Karpas-422 (cell line): Measurements from ENCODE around the gene TMEM37. TPM values are rescaled to one million over a fixed set of nuclear protein-coding genes. Genes with fewer than 3 reads are reported as not detected.

Experiments
- DNase-seq: peaks from one replicate; pipeline ENCODE4 v3.0.0-alpha.2; 2015
- H2AFZ ChIP-seq: fragments of 200-600 bp; sonication (generic); 2 replicates; pipeline ENCODE4 v1.6.1; 2014; ENCODE audit warnings: antibody characterized with exemption, low read length, mixed read lengths
- H3K27ac ChIP-seq: fragments of 200-600 bp; sonication (generic); 2 replicates; pipeline ENCODE4 v1.5.1; 2014; ENCODE audit warnings: mild to moderate bottlenecking, low read length, moderate library complexity
- H3K27me3 ChIP-seq: fragments of 200-600 bp; sonication (generic); 2 replicates; pipeline ENCODE4 v1.6.1; 2014; ENCODE audit warnings: low read length, mixed read lengths
- H3K36me3 ChIP-seq: fragments of 200-600 bp; sonication (generic); 2 replicates; pipeline ENCODE4 v1.6.1; 2014; ENCODE audit warnings: low read length, mixed read lengths; ENCODE audit not compliant: insufficient read depth
- H3K4me1 ChIP-seq: fragments of 200-600 bp; sonication (generic); 2 replicates; pipeline ENCODE4 v1.6.1; 2014; ENCODE audit warnings: mild to moderate bottlenecking, low read length, mixed read lengths
- H3K4me2 ChIP-seq: fragments of 200-600 bp; sonication (generic); 2 replicates; pipeline ENCODE4 v1.6.1; 2014; ENCODE audit warnings: low read length, low read depth, mild to moderate bottlenecking; ENCODE audit not compliant: poor library complexity, severe bottlenecking
- H3K4me3 ChIP-seq: fragments of 200-600 bp; sonication (generic); 2 replicates; pipeline ENCODE4 v1.5.1; 2014; ENCODE audit warnings: mild to moderate bottlenecking, antibody characterized with exemption, low read length, mixed read lengths
- H3K79me2 ChIP-seq: fragments of 200-600 bp; sonication (generic); 2 replicates; pipeline ENCODE4 v1.6.1; 2014; ENCODE audit warnings: mild to moderate bottlenecking, low read length, mixed read lengths
- H3K9ac ChIP-seq: fragments of 200-600 bp; sonication (generic); 2 replicates; pipeline ENCODE4 v1.6.0; 2014; ENCODE audit warnings: low read length
- H3K9me2 ChIP-seq: fragments of 200-600 bp; sonication (generic), shearing (Covaris generic); replicated peaks from 2 replicates; pipeline ENCODE4 v1.6.0; 2014; ENCODE audit warnings: mild to moderate bottlenecking, low read length, moderate library complexity; ENCODE audit not compliant: insufficient read depth
- H3K9me3 ChIP-seq: fragments of 300-700, 200-600 bp; sonication (generic); 2 replicates; pipeline ENCODE4 v1.6.1; 2014; ENCODE audit warnings: low read length, mixed read lengths
- H4K20me1 ChIP-seq: fragments of 200-600 bp; sonication (generic); 2 replicates; pipeline ENCODE4 v1.6.1; 2014; ENCODE audit warnings: mild to moderate bottlenecking, antibody characterized with exemption, low read length, low read depth; ENCODE audit not compliant: insufficient read depth
- total RNA-seq: library from RNA; depleted of rRNA; stranded (reverse); fragments of >200 nt; shearing (Covaris generic); gene quantifications from 2 replicates; pipeline ENCODE4 v1.2.3, GENCODE V29; 2014; ENCODE audit warnings: low replicate concordance

The TMEM37 gene
- total RNA-seq, 1 experiment from 2014 or later, result not detected

DNA sequence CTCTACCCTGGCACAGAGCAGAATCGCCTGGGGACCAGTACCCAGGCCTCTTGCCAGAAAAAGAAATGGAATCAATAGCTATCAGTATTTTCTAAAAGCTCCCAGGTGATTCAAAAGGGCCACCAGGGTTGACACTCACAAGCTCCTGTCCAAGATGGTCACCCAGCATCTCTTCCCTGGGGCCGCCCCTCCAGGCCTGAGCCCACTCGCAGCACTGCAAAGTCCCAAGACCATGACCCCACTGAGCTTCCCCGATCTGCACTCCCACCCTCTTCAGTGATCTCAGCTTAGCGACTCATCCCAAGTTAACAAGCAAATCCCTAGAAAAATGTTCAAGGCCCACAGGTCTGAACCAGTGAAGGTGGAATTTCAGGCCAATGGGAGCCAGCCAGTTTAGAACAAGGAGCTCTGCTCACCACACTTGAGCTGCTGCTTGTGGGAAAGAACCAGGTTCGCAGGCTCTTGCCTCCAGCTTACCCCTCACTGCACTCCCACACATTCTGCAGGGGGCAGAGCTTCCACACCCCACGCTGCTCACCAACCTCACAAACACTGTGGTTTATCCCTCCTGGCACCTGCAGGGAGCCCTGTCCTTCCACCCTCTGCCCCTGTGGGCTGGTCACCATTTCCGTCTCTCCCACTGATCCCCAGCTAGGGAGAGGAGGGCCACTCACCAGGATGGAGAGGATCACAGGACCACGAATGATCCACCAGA is 19.8 kb downstream of the TMEM37 start:
- no peak for DNase-seq
- Histone ChIP-seq H3K27ac (no peak overlapping the region), H3K79me2 (no peaks in the 10 kb centered on the region), H3K36me3 (no peaks in the 10 kb centered on the region), H3K4me2 (no peak overlapping the region), H3K9me2 (no peaks in the 10 kb centered on the region), H3K4me1 (peaks cover 16% of the 10 kb centered on the region), H2AFZ (no peak overlapping the region), H4K20me1 (0 out of 2 replicates have a peak, but pooled peaks cover 12% of the 10 kb centered on the region), H3K9ac (no peak overlapping the region), H3K9me3 (no peaks in the 10 kb centered on the region), H3K4me3 (no peak overlapping the region), H3K27me3 (no peaks in the 10 kb centered on the region)

DNA sequence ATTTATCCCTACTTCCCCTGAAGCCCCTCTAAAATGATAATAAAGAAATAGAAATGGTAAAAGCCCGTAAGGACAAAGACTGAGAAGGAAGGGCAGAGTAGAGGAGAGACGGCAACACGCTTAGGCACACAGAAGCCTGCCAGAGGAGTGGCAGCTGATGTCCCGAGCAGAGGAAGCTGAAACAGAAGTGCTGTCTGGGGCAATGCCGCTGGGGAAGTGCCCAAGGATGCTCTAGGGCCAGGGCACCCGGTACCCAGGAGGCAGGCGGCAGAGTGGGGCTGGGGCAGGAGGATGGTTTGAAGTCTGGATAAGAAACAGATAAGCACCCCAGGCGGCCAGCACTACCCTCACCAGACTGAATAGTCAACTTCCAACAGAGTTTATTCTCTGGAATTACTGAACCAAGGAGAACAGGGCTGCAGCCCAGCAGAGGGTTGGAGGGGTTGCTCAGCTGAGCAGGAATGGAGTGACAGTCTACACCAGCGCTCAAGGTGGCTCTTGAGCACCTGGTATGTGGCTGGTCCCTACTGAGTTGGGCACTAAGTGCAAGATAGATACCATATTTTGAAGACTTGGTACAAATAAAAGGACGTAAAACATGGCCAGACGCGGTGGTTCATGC is 22.4 kb downstream of the TMEM37 start:
- Histone ChIP-seq H2AFZ (no peak overlapping the region), H3K9ac (no peak overlapping the region), H3K4me3 (no peak overlapping the region), H3K27ac (no peak overlapping the region), H4K20me1 (0 out of 2 replicates have a peak, but pooled peaks cover 12% of the 10 kb centered on the region), H3K9me2 (no peaks in the 10 kb centered on the region), H3K36me3 (no peaks in the 10 kb centered on the region), H3K27me3 (no peaks in the 10 kb centered on the region), H3K79me2 (no peaks in the 10 kb centered on the region), H3K4me1 (peaks cover 6% of the 10 kb centered on the region), H3K9me3 (no peaks in the 10 kb centered on the region), H3K4me2 (no peak overlapping the region)
- DNase-seq, result no peak

DNA sequence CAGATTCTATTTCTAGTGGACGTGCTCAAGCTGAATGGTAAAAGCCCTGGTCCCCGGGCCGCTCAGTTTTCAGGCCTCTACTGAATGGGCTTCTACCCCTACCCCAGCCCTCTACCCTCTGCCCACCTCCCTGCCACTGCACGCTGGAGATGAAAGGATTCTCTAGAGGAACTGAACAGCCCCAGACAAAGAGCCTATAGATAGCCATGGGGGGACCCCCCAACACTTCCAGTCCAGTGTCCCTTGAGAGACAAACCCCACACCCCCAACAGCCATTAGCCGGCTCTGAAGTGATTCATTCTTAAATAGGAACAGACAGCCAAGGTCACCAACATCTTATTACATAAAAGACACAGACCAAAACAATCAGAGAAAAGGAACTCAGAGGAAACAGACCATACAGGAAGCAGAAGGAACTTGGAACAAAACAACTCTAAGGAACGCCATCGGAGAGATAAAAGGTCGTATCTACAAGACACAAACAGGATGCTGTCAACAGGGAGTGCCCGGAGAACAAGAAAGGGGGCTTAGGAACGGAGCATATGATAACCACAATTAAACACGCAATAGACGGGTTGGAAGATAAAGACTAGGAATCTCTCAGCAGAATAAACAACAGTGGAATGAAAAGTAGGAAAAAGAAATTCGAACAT is 23.5 kb downstream of the TMEM37 start:
- Histone ChIP-seq H3K4me2 (no peak overlapping the region), H3K36me3 (no peaks in the 10 kb centered on the region), H2AFZ (no peak overlapping the region), H3K9me3 (no peaks in the 10 kb centered on the region), H3K79me2 (no peaks in the 10 kb centered on the region), H3K9ac (no peak overlapping the region), H3K27ac (no peak overlapping the region), H3K27me3 (no peaks in the 10 kb centered on the region), H3K4me1 (no peaks in the 10 kb centered on the region), H4K20me1 (0 out of 2 replicates have a peak, but pooled peaks cover 12% of the 10 kb centered on the region), H3K9me2 (no peaks in the 10 kb centered on the region), H3K4me3 (no peak overlapping the region)
- DNase-seq, result no peak

GRCh38 chr2:119460076-119460475 is 28.4 kb downstream of the TMEM37 start:
- no peak overlapping the region for H2AFZ ChIP-seq
- H3K27me3 ChIP-seq, result no peaks in the 10 kb centered on the region
- no peak overlapping the region for H3K9ac ChIP-seq
- no peaks in the 10 kb centered on the region for H3K9me2 ChIP-seq
- H3K4me1 ChIP-seq, result no peaks in the 10 kb centered on the region
- no peaks in the 10 kb centered on the region for H3K36me3 ChIP-seq
- no peaks in the 10 kb centered on the region for H3K79me2 ChIP-seq
- H3K9me3 ChIP-seq, result no peaks in the 10 kb centered on the region
- H3K4me2 ChIP-seq, result no peak overlapping the region
- no peak for DNase-seq
- no peak overlapping the region for H3K27ac ChIP-seq
- H4K20me1 ChIP-seq, result no peaks in the 10 kb centered on the region
- no peak overlapping the region for H3K4me3 ChIP-seq

- Histone ChIP-seq H3K9ac (no peak overlapping the region), H3K27ac (no peak overlapping the region), H3K4me3 (no peak overlapping the region), H3K79me2 (no peaks in the 10 kb centered on the region), H2AFZ (no peak overlapping the region), H3K4me2 (no peak overlapping the region), H3K27me3 (no peaks in the 10 kb centered on the region), H3K4me1 (no peaks in the 10 kb centered on the region), H3K36me3 (no peaks in the 10 kb centered on the region), H4K20me1 (no peaks in the 10 kb centered on the region), H3K9me2 (no peaks in the 10 kb centered on the region), H3K9me3 (no peaks in the 10 kb centered on the region)
- DNase-seq, result no peak
Measured at GRCh38 chr2:119461811-119462210, 30.2 kb downstream of the TMEM37 start.

DNA sequence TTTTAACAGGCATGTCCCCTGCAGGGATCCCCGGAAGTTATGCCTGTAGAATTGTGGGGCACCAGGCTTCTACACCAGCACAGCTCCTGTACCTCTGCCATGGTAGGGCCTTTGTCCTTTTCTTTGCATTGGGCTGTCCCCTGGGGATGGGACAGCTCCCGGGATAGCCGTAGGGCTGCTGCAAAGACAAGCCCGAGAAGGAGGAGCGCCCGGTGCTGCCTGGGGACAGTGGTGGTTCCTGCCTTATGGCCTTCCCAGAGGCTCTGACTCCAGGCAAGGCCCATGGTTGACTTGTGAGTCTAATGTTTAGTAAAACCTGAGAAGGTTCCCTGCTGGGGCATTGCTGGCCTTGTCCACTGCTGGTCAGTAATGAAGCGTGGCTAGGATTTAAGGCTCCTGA is 30.9 kb downstream of the TMEM37 start:
- no peak overlapping the region for H3K9ac ChIP-seq
- H3K9me2 ChIP-seq, result no peaks in the 10 kb centered on the region
- no peak overlapping the region for H2AFZ ChIP-seq
- H3K4me1 ChIP-seq, result no peaks in the 10 kb centered on the region
- no peaks in the 10 kb centered on the region for H3K36me3 ChIP-seq
- H4K20me1 ChIP-seq, result no peaks in the 10 kb centered on the region
- no peaks in the 10 kb centered on the region for H3K9me3 ChIP-seq
- H3K27me3 ChIP-seq, result no peaks in the 10 kb centered on the region
- no peaks in the 10 kb centered on the region for H3K79me2 ChIP-seq
- no peak for DNase-seq
- no peak overlapping the region for H3K27ac ChIP-seq
- no peak overlapping the region for H3K4me3 ChIP-seq
- H3K4me2 ChIP-seq, result no peak overlapping the region

- no peaks in the 10 kb centered on the region for H3K4me1 ChIP-seq
Measured at GRCh38 chr2:119463136-119463535, 31.5 kb downstream of the TMEM37 start.

GRCh38 chr2:119463990-119464389 is 32.3 kb downstream of the TMEM37 start:
- Histone ChIP-seq H3K27me3 (0 out of 2 replicates have a peak, but pooled peaks cover 3% of the 10 kb centered on the region), H3K9ac (no peak overlapping the region), H3K79me2 (no peaks in the 10 kb centered on the region), H3K4me3 (no peak overlapping the region), H3K9me3 (no peaks in the 10 kb centered on the region), H3K27ac (no peak overlapping the region), H3K36me3 (no peaks in the 10 kb centered on the region), H3K4me2 (no peak overlapping the region), H2AFZ (no peak overlapping the region), H4K20me1 (no peaks in the 10 kb centered on the region), H3K9me2 (no peaks in the 10 kb centered on the region), H3K4me1 (no peaks in the 10 kb centered on the region)
- no peak for DNase-seq

More at GRCh38 chr2:119463136-119463535, 31.5 kb downstream of the TMEM37 start:
- no peaks in the 10 kb centered on the region for H3K36me3 ChIP-seq
- no peak overlapping the region for H3K27ac ChIP-seq
- H3K9me3 ChIP-seq, result no peaks in the 10 kb centered on the region
- no peaks in the 10 kb centered on the region for H3K9me2 ChIP-seq
- no peaks in the 10 kb centered on the region for H4K20me1 ChIP-seq
- H3K4me2 ChIP-seq, result no peak overlapping the region
- DNase-seq, result no peak
- no peaks in the 10 kb centered on the region for H3K79me2 ChIP-seq
- H3K27me3 ChIP-seq, result 0 out of 2 replicates have a peak, but pooled peaks cover under 1% of the 10 kb centered on the region
- no peak overlapping the region for H3K9ac ChIP-seq
- no peak overlapping the region for H3K4me3 ChIP-seq
- no peak overlapping the region for H2AFZ ChIP-seq
